ENCODE results near the gene BCAP31. TPM values are rescaled to one million over a fixed set of nuclear protein-coding genes. Genes with fewer than 3 reads are reported as not detected.

The BCAP31 gene
- total RNA-seq, 4 donors from 2014 or later: 76.1 to 125 (median 104) TPM

GRCh38 chrX:153764786-153765137 lies 40.6 kb upstream of the BCAP31 start:
- H3K4me1 ChIP-seq: peaks cover 0 to 36% (median 4%) of the 10 kb centered on the region in 3 donors
- H3K4me3 ChIP-seq: peak overlapping the region; percentile 33 to 46
- peak overlapping the region; percentile 15 to 83 (median 78) for H3K27ac ChIP-seq
- ATAC-seq: no peak
- no peaks in the 10 kb centered on the region for H3K27me3 ChIP-seq
- TF ChIP-seq POLR2AphosphoS5 (IDR thresholded peaks at IDR 0.05) (no peak), CTCF (IDR thresholded peaks at IDR 0.05) (no peak), POLR2A (IDR thresholded peaks at IDR 0.05) (no peak), EP300 (IDR thresholded peaks at IDR 0.05) (no peak)
- no CpG with 5 or more reads among the region's 7 CpGs for WGBS, 2 donors (ENCODE audit: low coverage in 1 of 2)
- H3K9me3 ChIP-seq: no peaks in the 10 kb centered on the region
- peaks cover 0 to 16% of the 10 kb centered on the region in 2 donors for H3K36me3 ChIP-seq

GRCh38 chrX:153763989-153764755 lies 40.0 kb upstream of the BCAP31 start, which contains the start of gene PLXNB3:
PLXNB3 (plus strand) TSS chrX:153764249; CDS start chrX:153765536, 1,287 bp downstream.
- peaks cover 0 to 36% (median 4%) of the 10 kb centered on the region in 3 donors for H3K4me1 ChIP-seq
- peak within 1 kb of the TSS; percentile 33 to 46 for H3K4me3 ChIP-seq
- H3K36me3 ChIP-seq: peaks cover 0 to 10% of the 10 kb centered on the region in 2 donors
- ATAC-seq: peak; percentile 77
- peak; percentile 32 for TF ChIP-seq POLR2AphosphoS5 (IDR thresholded peaks at IDR 0.05)
- TF ChIP-seq EP300 (IDR thresholded peaks at IDR 0.05): no peak
- no peak for TF ChIP-seq POLR2A (IDR thresholded peaks at IDR 0.05)
- peak in 3 of 4 experiments; percentile 78 to 92 (median 79) for TF ChIP-seq CTCF (IDR thresholded peaks at IDR 0.05)
- H3K9me3 ChIP-seq: no peaks in the 10 kb centered on the region
- H3K27ac ChIP-seq: peak within 1 kb of the TSS; percentile 15 to 83 (median 78)
- whole genome bisulfite sequencing, 2 donors (ENCODE audit: low coverage in 1 of 2): no CpG with 5 or more reads among the region's 26 CpGs
- H3K27me3 ChIP-seq: no peaks in the 10 kb centered on the region

GRCh38 chrX:153763298-153763932 lies 39.2 kb upstream of the BCAP31 start:
- ATAC-seq: no peak
- Histone ChIP-seq H3K4me1 (peaks cover 0 to 36% (median 4%) of the 10 kb centered on the region in 3 donors), H3K36me3 (peaks cover 0 to 2% of the 10 kb centered on the region in 2 donors), H3K27me3 (no peaks in the 10 kb centered on the region), H3K9me3 (no peaks in the 10 kb centered on the region), H3K27ac (no peak overlapping the region), H3K4me3 (no peak overlapping the region)
- TF ChIP-seq CTCF (IDR thresholded peaks at IDR 0.05) (no peak), POLR2AphosphoS5 (IDR thresholded peaks at IDR 0.05) (no peak), POLR2A (IDR thresholded peaks at IDR 0.05) (no peak), EP300 (IDR thresholded peaks at IDR 0.05) (no peak)
- WGBS, 2 donors (ENCODE audit: low coverage in 1 of 2): 68% methylated on average over 5 of the region's 18 CpGs; no CpG with 5 or more reads in 1 of the 2 donors

- peaks cover 0 to 36% (median 4%) of the 10 kb centered on the region in 3 donors for H3K4me1 ChIP-seq
- no peak overlapping the region for H3K27ac ChIP-seq
- no CpG with 5 or more reads among the region's 14 CpGs for WGBS, 2 donors (ENCODE audit: low coverage in 1 of 2)
- H3K27me3 ChIP-seq: no peaks in the 10 kb centered on the region
- no peak for ATAC-seq
- H3K4me3 ChIP-seq: no peak overlapping the region
- TF ChIP-seq EP300 (IDR thresholded peaks at IDR 0.05): no peak
- no peak for TF ChIP-seq CTCF (IDR thresholded peaks at IDR 0.05)
- TF ChIP-seq POLR2AphosphoS5 (IDR thresholded peaks at IDR 0.05): no peak
- no peak for TF ChIP-seq POLR2A (IDR thresholded peaks at IDR 0.05)
- no peaks in the 10 kb centered on the region for H3K9me3 ChIP-seq
- no peaks in the 10 kb centered on the region for H3K36me3 ChIP-seq
Observed at GRCh38 chrX:153762626-153763173, 38.5 kb upstream of the BCAP31 start.

Measured in gastroesophageal sphincter (tissue), 4 donors.